Measurements from ENCODE around the gene ZNF217. TPM values are rescaled to one million over a fixed set of nuclear protein-coding genes. Genes with fewer than 3 reads are reported as not detected.

The ZNF217 gene
- total and polyA plus RNA-seq, 2 donors (not counting 3 experiments of a cell fraction or from before 2014, with no cell fraction given) = 5.8 to 31.7 TPM

DNA sequence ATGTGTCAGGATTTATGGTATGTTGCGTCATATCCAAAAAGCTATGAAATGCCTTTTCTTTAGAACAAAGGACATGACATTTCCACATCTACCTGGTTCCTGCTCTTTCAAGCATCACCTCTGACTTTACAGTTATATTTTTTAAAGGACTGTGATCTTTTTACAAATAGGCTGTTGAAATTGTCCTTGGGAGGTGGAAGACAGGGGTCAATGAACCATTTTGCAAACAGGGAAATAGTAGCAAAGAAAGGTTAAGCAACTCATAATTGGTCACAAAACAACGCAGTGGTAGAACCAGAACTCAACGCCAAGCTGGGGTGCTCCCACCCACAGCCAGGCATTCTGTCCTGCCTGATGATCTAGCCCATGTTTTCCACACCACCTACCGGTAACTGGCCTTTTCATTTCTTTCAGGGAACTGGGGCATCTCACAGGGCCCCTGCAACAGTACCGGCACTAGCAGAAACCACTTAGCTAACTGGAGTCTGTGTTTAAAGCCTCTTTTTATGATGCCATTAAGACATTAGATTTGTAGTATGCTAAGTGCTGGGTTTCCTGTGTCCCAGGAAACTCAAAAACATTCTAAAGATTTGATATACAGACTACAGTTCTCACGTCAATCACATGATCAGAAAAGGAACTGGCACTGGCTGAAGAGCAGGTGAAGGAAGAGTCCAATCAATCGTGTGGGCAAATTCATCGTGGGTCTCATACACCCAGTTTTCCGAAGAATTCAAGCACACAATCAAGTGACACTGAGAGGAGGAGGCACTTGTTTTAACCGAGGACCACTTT is 13.9 kb downstream of the ZNF217 start:
- Histone ChIP-seq H3K4me1 (ENCODE audit: control insufficient read depth, extremely low read depth, insufficient read depth, low read length) (peaks cover 20% of the 10 kb centered on the region), H3K9me1 (replicated peaks; ENCODE audit: control insufficient read depth, extremely low read depth, insufficient read depth, low read length) (no peaks in the 10 kb centered on the region), H3K27me3 (ENCODE audit: control insufficient read depth in 2 of 2, insufficient read depth in 2 of 2, low read length in 2 of 2) (no peaks in the 10 kb centered on the region), H3K27ac (ENCODE audit: insufficient read depth, low read depth, low read length) (peak overlapping the region; percentile 43), H3K79me2 (ENCODE audit: control insufficient read depth, insufficient read depth, low read length) (peaks cover 83% of the 10 kb centered on the region), H3K9ac (replicated peaks; ENCODE audit: extremely low read depth, insufficient read depth, low read length) (peak overlapping the region; percentile 10), H2AFZ (ENCODE audit: low read depth, low read length) (no peak overlapping the region), H3K9me3 (replicated peaks; ENCODE audit: control insufficient read depth, insufficient read depth, low read length) (no peaks in the 10 kb centered on the region), H3K4me2 (ENCODE audit: insufficient read depth, low read length) (peak overlapping the region; percentile 46), H4K20me1 (replicated peaks; ENCODE audit: control insufficient read depth, extremely low read depth, insufficient read depth, low read length) (peaks cover 3% of the 10 kb centered on the region), H3K4me3 (replicated peaks in 1 of 3; ENCODE audit: insufficient read depth in 1 of 3, low read depth in 1 of 3, low read length in 3 of 3) (no peak overlapping the region), H3K36me3 (ENCODE audit: control insufficient read depth in 2 of 2, extremely low read depth in 1 of 2, insufficient read depth in 2 of 2, low read length in 2 of 2) (peaks cover 28 to 36% of the 10 kb centered on the region in 2 experiments)
- intact Hi-C loops (cut with micrococcal nuclease) = loop anchor here (1.0 to 5.0 kb wide), 5 partner anchors 43 to 483 kb away; no protein-coding TSS in a partner anchor
- CTCF ChIA-PET = interaction anchor here (0.6 to 7.3 kb wide), 24 partner anchors 14 to 1340 kb away, joined by 3 to 141 read pairs (median 4); partner anchors contain the start of gene ZNF217
- dilution Hi-C loops (cut with MboI; ENCODE audit: extremely low pct_ligation_motif_present, low sequenced_read_pairs) = loop anchor here (25.0 kb wide), 1 partner anchor 358 kb away; no protein-coding TSS in a partner anchor
- TF ChIP-seq POLR2AphosphoS5 (IDR thresholded peaks at IDR 0.05; ENCODE audit: insufficient read depth, low read depth, low read length) (no peak), JUN (IDR thresholded peaks at IDR 0.05; ENCODE audit: borderline replicate concordance, insufficient read depth, insufficient read length, low read depth) (peak; percentile 24)
- POLR2A ChIA-PET = interaction anchor here (0.7 kb wide), 1 partner anchor 360 kb away, joined by 4 read pairs; no protein-coding TSS in a partner anchor
- peak; percentile 59 for DNase-seq (ENCODE audit: low read depth, low spot score)
- no peak for FAIRE-seq
- TSS peak; percentile 58 for BruUV-seq (replicated peaks)

DNA sequence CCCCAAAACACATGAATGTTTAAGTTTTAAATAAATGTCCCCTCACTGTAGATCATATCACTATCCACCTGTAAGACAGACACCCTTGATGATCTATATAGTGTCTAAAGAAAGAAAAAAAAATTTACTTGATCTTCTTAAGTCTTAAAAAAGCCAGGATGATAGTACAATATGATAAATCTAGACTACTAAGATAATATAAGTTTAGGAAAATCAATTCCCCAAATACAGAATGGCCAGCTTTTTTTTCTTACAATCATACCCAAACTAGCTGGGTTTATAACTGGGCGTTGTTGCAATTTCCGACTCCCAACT is 14.4 kb downstream of the ZNF217 start:
- Histone ChIP-seq H3K9me3 (replicated peaks; ENCODE audit: control insufficient read depth, insufficient read depth, low read length) (no peaks in the 10 kb centered on the region), H3K4me2 (ENCODE audit: insufficient read depth, low read length) (peak overlapping the region; percentile 46), H3K27ac (ENCODE audit: insufficient read depth, low read depth, low read length) (peak overlapping the region; percentile 43), H4K20me1 (replicated peaks; ENCODE audit: control insufficient read depth, extremely low read depth, insufficient read depth, low read length) (peaks cover 3% of the 10 kb centered on the region), H3K9ac (replicated peaks; ENCODE audit: extremely low read depth, insufficient read depth, low read length) (peak overlapping the region; percentile 10), H2AFZ (ENCODE audit: low read depth, low read length) (no peak overlapping the region), H3K36me3 (ENCODE audit: control insufficient read depth in 2 of 2, extremely low read depth in 1 of 2, insufficient read depth in 2 of 2, low read length in 2 of 2) (peaks cover 30 to 38% of the 10 kb centered on the region in 2 experiments), H3K4me1 (ENCODE audit: control insufficient read depth, extremely low read depth, insufficient read depth, low read length) (peaks cover 20% of the 10 kb centered on the region), H3K9me1 (replicated peaks; ENCODE audit: control insufficient read depth, extremely low read depth, insufficient read depth, low read length) (no peaks in the 10 kb centered on the region), H3K4me3 (replicated peaks in 1 of 3; ENCODE audit: insufficient read depth in 1 of 3, low read depth in 1 of 3, low read length in 3 of 3) (peak overlapping the region in 1 of 3 experiments; percentile 23), H3K27me3 (ENCODE audit: control insufficient read depth in 2 of 2, insufficient read depth in 2 of 2, low read length in 2 of 2) (no peaks in the 10 kb centered on the region), H3K79me2 (ENCODE audit: control insufficient read depth, insufficient read depth, low read length) (peaks cover 87% of the 10 kb centered on the region)
- FAIRE-seq (peak; percentile 43), DNase-seq (ENCODE audit: low read depth, low spot score) (no peak)
- intact Hi-C loops (cut with micrococcal nuclease) (loop anchor here (1.0 to 5.0 kb wide), 5 partner anchors 43 to 484 kb away; no protein-coding TSS in a partner anchor), dilution Hi-C loops (cut with MboI; ENCODE audit: extremely low pct_ligation_motif_present, low sequenced_read_pairs) (loop anchor here (25.0 kb wide), 1 partner anchor 358 kb away; no protein-coding TSS in a partner anchor)
- ChIA-PET CTCF (interaction anchor here (0.6 to 7.3 kb wide), 24 partner anchors 15 to 1339 kb away, joined by 3 to 141 read pairs (median 4); partner anchors contain the start of gene ZNF217), POLR2A (interaction anchor here (0.7 kb wide), 1 partner anchor 361 kb away, joined by 4 read pairs; no protein-coding TSS in a partner anchor)
- no TSS peak for BruUV-seq (replicated peaks)
- TF ChIP-seq FOS (IDR thresholded peaks at IDR 0.05; ENCODE audit: borderline replicate concordance, insufficient read depth, low read length) (no peak), GATA2 (IDR thresholded peaks at IDR 0.05; ENCODE audit: insufficient read depth, insufficient read length, low read depth, low read length) (no peak), POLR2A (IDR thresholded peaks at IDR 0.05; ENCODE audit: low read depth, low read length) (peak; percentile 24)

All from endothelial cell of umbilical vein (primary cell).